ENCODE results near the gene PDCD11. TPM values are rescaled to one million over a fixed set of nuclear protein-coding genes. Genes with fewer than 3 reads are reported as not detected.

PDCD11 gene, protein sequence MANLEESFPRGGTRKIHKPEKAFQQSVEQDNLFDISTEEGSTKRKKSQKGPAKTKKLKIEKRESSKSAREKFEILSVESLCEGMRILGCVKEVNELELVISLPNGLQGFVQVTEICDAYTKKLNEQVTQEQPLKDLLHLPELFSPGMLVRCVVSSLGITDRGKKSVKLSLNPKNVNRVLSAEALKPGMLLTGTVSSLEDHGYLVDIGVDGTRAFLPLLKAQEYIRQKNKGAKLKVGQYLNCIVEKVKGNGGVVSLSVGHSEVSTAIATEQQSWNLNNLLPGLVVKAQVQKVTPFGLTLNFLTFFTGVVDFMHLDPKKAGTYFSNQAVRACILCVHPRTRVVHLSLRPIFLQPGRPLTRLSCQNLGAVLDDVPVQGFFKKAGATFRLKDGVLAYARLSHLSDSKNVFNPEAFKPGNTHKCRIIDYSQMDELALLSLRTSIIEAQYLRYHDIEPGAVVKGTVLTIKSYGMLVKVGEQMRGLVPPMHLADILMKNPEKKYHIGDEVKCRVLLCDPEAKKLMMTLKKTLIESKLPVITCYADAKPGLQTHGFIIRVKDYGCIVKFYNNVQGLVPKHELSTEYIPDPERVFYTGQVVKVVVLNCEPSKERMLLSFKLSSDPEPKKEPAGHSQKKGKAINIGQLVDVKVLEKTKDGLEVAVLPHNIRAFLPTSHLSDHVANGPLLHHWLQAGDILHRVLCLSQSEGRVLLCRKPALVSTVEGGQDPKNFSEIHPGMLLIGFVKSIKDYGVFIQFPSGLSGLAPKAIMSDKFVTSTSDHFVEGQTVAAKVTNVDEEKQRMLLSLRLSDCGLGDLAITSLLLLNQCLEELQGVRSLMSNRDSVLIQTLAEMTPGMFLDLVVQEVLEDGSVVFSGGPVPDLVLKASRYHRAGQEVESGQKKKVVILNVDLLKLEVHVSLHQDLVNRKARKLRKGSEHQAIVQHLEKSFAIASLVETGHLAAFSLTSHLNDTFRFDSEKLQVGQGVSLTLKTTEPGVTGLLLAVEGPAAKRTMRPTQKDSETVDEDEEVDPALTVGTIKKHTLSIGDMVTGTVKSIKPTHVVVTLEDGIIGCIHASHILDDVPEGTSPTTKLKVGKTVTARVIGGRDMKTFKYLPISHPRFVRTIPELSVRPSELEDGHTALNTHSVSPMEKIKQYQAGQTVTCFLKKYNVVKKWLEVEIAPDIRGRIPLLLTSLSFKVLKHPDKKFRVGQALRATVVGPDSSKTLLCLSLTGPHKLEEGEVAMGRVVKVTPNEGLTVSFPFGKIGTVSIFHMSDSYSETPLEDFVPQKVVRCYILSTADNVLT (N-terminal part only)
- total RNA-seq (2021), result 63.5 to 78.8 TPM (median 64.4 TPM) in 3 replicates
- percentile 79 among the genes with signal in this experiment for Bru-seq, nascent RNA
- long read RNA-seq, experiment 1, full-length matches to known transcripts, result 163 of 322 reads
- long read RNA-seq, experiment 1, partial matches to known transcripts, result 101 of 322 reads
- long read RNA-seq, experiment 1, other reads (novel, unspliced or antisense), result 58 of 322 reads
- long read RNA-seq, experiment 2, full-length matches to known transcripts, result 3 of 93 reads
- long read RNA-seq, experiment 2, partial matches to known transcripts, result 73 of 93 reads
- long read RNA-seq, experiment 2, other reads (novel, unspliced or antisense), result 17 of 93 reads
- long read RNA-seq, experiment 3, partial matches to known transcripts, result 5 of 5 reads
- long read RNA-seq, experiment 3, other reads (novel, unspliced or antisense), result 0 of 5 reads

- CTCF ChIA-PET, result interaction anchor here (0.6 to 1.3 kb wide), 4 partner anchors 33 to 561 kb away, joined by 3 to 4 read pairs (median 3); no protein-coding TSS in a partner anchor
- H3K9me3 Mint-ChIP-seq, result no peaks in the 10 kb centered on the region
- no peaks in the 10 kb centered on the region for H3K27me3 Mint-ChIP-seq (ENCODE audit: low read depth)
- ATAC-seq (peak; percentile 99), DNase-seq (ENCODE audit: low spot score) (peak; percentile 97)
- peak within 1 kb of the TSS; percentile 94 for H3K27ac Mint-ChIP-seq
- H3K4me1 Mint-ChIP-seq, result peaks cover 25% of the 10 kb centered on the region
- POLR2A ChIA-PET, result interaction anchor here (0.5 to 0.6 kb wide), 3 partner anchors 10 to 570 kb away, joined by 3 to 4 read pairs (median 4); no protein-coding TSS in a partner anchor
- peak within 1 kb of the TSS; percentile 100 for H3K4me3 Mint-ChIP-seq
- peaks cover 62% of the 10 kb centered on the region for H3K36me3 Mint-ChIP-seq
- TF ChIP-seq TEAD4 (CRISPR knock-in tag; IDR thresholded peaks at IDR 0.05), result no peak
- TF ChIP-seq, protein P1, sequence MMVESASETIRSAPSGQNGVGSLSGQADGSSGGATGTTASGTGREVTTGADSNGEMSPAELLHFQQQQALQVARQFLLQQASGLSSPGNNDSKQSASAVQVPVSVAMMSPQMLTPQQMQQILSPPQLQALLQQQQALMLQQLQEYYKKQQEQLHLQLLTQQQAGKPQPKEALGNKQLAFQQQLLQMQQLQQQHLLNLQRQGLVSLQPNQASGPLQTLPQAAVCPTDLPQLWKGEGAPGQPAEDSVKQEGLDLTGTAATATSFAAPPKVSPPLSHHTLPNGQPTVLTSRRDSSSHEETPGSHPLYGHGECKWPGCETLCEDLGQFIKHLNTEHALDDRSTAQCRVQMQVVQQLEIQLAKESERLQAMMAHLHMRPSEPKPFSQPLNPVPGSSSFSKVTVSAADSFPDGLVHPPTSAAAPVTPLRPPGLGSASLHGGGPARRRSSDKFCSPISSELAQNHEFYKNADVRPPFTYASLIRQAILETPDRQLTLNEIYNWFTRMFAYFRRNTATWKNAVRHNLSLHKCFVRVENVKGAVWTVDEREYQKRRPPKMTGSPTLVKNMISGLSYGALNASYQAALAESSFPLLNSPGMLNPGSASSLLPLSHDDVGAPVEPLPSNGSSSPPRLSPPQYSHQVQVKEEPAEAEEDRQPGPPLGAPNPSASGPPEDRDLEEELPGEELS (CRISPR knock-in tag; IDR thresholded peaks at IDR 0.05), result 0 out of 2 replicates have a peak, but pooled peaks have one; percentile 54
- no peak for TF ChIP-seq MLX (CRISPR knock-in tag; IDR thresholded peaks at IDR 0.05)
- no peak for TF ChIP-seq ZNF219 (CRISPR knock-in tag; IDR thresholded peaks at IDR 0.05; ENCODE audit: borderline replicate concordance)
- TF ChIP-seq ERG (CRISPR knock-in tag; IDR thresholded peaks at IDR 0.05), result no peak
- TF ChIP-seq, protein P2, sequence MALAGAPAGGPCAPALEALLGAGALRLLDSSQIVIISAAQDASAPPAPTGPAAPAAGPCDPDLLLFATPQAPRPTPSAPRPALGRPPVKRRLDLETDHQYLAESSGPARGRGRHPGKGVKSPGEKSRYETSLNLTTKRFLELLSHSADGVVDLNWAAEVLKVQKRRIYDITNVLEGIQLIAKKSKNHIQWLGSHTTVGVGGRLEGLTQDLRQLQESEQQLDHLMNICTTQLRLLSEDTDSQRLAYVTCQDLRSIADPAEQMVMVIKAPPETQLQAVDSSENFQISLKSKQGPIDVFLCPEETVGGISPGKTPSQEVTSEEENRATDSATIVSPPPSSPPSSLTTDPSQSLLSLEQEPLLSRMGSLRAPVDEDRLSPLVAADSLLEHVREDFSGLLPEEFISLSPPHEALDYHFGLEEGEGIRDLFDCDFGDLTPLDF (CRISPR knock-in tag; IDR thresholded peaks at IDR 0.05), result no peak
- TF ChIP-seq STAT6 (CRISPR knock-in tag; conservative IDR thresholded peaks at IDR 0.05; ENCODE audit: low read depth), result no peak
- TF ChIP-seq KAT7 (CRISPR knock-in tag; IDR thresholded peaks at IDR 0.05; ENCODE audit: borderline replicate concordance), result 0 out of 2 replicates have a peak, but pooled peaks have one; percentile 68
- TF ChIP-seq MYBL2 (CRISPR knock-in tag; IDR thresholded peaks at IDR 0.05), result peak; percentile 29; the same call in 1 of the 2 replicates
- TF ChIP-seq FOXK1 (CRISPR knock-in tag; IDR thresholded peaks at IDR 0.05), result peak; percentile 99
- TF ChIP-seq ZNF425 (CRISPR knock-in tag; conservative IDR thresholded peaks at IDR 0.05), result no peak
- no peak for TF ChIP-seq PRDM15 (CRISPR knock-in tag; IDR thresholded peaks at IDR 0.05)
- no peak for TF ChIP-seq ELF4 (CRISPR knock-in tag; IDR thresholded peaks at IDR 0.05; ENCODE audit: low read depth)
- TF ChIP-seq HMGA2 (CRISPR knock-in tag; IDR thresholded peaks at IDR 0.05), result no peak
- TF ChIP-seq OVOL2 (CRISPR knock-in tag; IDR thresholded peaks at IDR 0.05; ENCODE audit: borderline replicate concordance), result no peak
Measured at GRCh38 chr10:103396067-103396788, at the start of gene PDCD11, which contains the start of gene ATP5MK. Gene PDCD11 (plus strand): TSS chr10:103396626. CDS start chr10:103398427, 1,801 bp downstream. Gene ATP5MK (minus strand): TSS chr10:103396475. CDS start chr10:103392457, 4,018 bp downstream.
